CD4-positive, CD25-positive, alpha-beta regulatory T cell (primary cell): ENCODE measurements around the gene ARHGAP22. TPM values are rescaled to one million over a fixed set of nuclear protein-coding genes. Genes with fewer than 3 reads are reported as not detected.

Source experiments
- ATAC-seq, 2 donors: fragments of 150-1000 bp; cut with Tn5 transposase; one replicate each; pipeline ENCODE4 v1.10.0; 2021; ENCODE audit warnings: low read depth in 2 of 2, moderate number of reproducible peaks in 2 of 2, moderate library complexity in 1 of 2
- DNase-seq, 3 donors: peaks; one replicate each; pipeline versions ENCODE4 v3.0.0 to v3.0.0-alpha.2; 2012 to 2022; ENCODE audit warnings: mixed read lengths in 1 of 3
- H3K27ac ChIP-seq: one replicate; pipeline ENCODE4 v1.7.0; 2013; ENCODE audit warnings: mild to moderate bottlenecking, low read length; ENCODE audit not compliant: insufficient read depth, poor library complexity, severe bottlenecking
- H3K27me3 ChIP-seq: one replicate; pipeline ENCODE4 v1.7.0; 2013; ENCODE audit warnings: low read length; ENCODE audit not compliant: control insufficient read depth, insufficient read depth
- H3K36me3 ChIP-seq: one replicate; pipeline ENCODE4 v1.7.0; 2013; ENCODE audit warnings: mild to moderate bottlenecking, low read length, moderate library complexity; ENCODE audit not compliant: control insufficient read depth, insufficient read depth
- H3K4me1 ChIP-seq: 2 replicates; pipeline ENCODE4 v1.7.0; 2013; ENCODE audit warnings: mild to moderate bottlenecking, low read length; ENCODE audit not compliant: insufficient read depth, control insufficient read depth, poor library complexity, severe bottlenecking
- H3K4me3 ChIP-seq: one replicate; pipeline ENCODE4 v1.7.0; 2013; ENCODE audit warnings: low read depth, mild to moderate bottlenecking, low read length, moderate library complexity
- H3K9me3 ChIP-seq, 2 experiments: 1 replicate in 1 of 2; 2 replicates in 1 of 2; pipeline ENCODE4 v1.7.0; 2013; ENCODE audit warnings: low read length in 2 of 2, mild to moderate bottlenecking in 1 of 2, moderate library complexity in 1 of 2; ENCODE audit not compliant: control insufficient read depth in 2 of 2
- H3K27ac Mint-ChIP-seq, 3 donors: one replicate each; pipeline ENCODE4 v1.8.0; 2020 to 2022; ENCODE audit warnings: mild to moderate bottlenecking in 3 of 3, mixed read lengths in 3 of 3, moderate library complexity in 2 of 3
- H3K27me3 Mint-ChIP-seq: one replicate; pipeline ENCODE4 v1.8.0; 2022; ENCODE audit warnings: mild to moderate bottlenecking, mixed read lengths
- H3K36me3 Mint-ChIP-seq: one replicate; pipeline ENCODE4 v1.8.0; 2020; ENCODE audit warnings: mixed read lengths
- H3K4me1 Mint-ChIP-seq, 4 donors: one replicate each; pipeline ENCODE4 v1.8.0; 2020 to 2022; ENCODE audit warnings: mixed read lengths in 4 of 4, mild to moderate bottlenecking in 1 of 4
- H3K4me3 Mint-ChIP-seq, 4 donors: one replicate each; pipeline ENCODE4 v1.8.0; 2020 to 2022; ENCODE audit warnings: mild to moderate bottlenecking in 4 of 4, mixed read lengths in 4 of 4, moderate library complexity in 3 of 4
- H3K9me3 Mint-ChIP-seq, 7 donors: one replicate each; pipeline ENCODE4 v1.8.0; 2020 to 2022; ENCODE audit warnings: mixed read lengths in 7 of 7, mild to moderate bottlenecking in 3 of 7, moderate library complexity in 2 of 7
- polyA plus RNA-seq, 4 donors: library from polyadenylated mRNA; unstranded; fragments of 300-500 nt; fragmentation: Illumina TruSeq; gene quantifications; one replicate each; pipeline ENCODE4 v1.2.3, GENCODE V29; 2021
- total RNA-seq: library from RNA; stranded (reverse); gene quantifications from one replicate; pipeline ENCODE4 v1.2.3, GENCODE V29; 2022

Gene ARHGAP22
- total and polyA plus RNA-seq, 5 donors from 2014 or later, result 0.42 TPM; not detected in 4

DNA sequence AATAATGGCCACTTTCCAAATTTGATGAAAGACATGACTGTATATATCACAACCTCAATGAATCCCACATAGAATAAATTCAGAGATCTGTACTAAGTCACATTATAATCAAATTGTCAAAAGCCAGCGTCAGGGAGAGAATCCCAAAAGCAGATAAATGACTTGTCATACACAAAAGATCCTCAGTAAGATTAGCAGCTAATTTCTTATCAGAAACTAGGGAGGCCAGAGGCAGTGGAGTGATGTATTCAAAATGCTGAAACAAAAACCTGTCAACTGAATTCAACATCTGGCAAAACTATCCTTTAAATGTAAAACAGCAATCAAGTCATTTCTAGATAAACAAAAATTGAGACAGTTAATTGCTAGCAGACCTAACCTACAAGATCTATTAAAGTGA is 11.6 kb upstream of the ARHGAP22 start:
- no peak overlapping the region for H3K4me3 ChIP-seq
- H3K27me3 ChIP-seq, result peaks cover 22% of the 10 kb centered on the region
- Mint-ChIP-seq H3K36me3 (no peaks in the 10 kb centered on the region), H3K9me3 (peaks cover 0 to 9% (median 3%) of the 10 kb centered on the region in 7 donors), H3K4me3 (no peak overlapping the region), H3K4me1 (no peaks in the 10 kb centered on the region), H3K27ac (no peak overlapping the region), H3K27me3 (peaks cover 33% of the 10 kb centered on the region)
- no peaks in the 10 kb centered on the region for H3K4me1 ChIP-seq
- ATAC-seq (no peak), DNase-seq (no peak)
- H3K36me3 ChIP-seq, result no peaks in the 10 kb centered on the region
- H3K9me3 ChIP-seq, result peaks cover 0 to 3% of the 10 kb centered on the region in 2 experiments
- no peak overlapping the region for H3K27ac ChIP-seq

DNA sequence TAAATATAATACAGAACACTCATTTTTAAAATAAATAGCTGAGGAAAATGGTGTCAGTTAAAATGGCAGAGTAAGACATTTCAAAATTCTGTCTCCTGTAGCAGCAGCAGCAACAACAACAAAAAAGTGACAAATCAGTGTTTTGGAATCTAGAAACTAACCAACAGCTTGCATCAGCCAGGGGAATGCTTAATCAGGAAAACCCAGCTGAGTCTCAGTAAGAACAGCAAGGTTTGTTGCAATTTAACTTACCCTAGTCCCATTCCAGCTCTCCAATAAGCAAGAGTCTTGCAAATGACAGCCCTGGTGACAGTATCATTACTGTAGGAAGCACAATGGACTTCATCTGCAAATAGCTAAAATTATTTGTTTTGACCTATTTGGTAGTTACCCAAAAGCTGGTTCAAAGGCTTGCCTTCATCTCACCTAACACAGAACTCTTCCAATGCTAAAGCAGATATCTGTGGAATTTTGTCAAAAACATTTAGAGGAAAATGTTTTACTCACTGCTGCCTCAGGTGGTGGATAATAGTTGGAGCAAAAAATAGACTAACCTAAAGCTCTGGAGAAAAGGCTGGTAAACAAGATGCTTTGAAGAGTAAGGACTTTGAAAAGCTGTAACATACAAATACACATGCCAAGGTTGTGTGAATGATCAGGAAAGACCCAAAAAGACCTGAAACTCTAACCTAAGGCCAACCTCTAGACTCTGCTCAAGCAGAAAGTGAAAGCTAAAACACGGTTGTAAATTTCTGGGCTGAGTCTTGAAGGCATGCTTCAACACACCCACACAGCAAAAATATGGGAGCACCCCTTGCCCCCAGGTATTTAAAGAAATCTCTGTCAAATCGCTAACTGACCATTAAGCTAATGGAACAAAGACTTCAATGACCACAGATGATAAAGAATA is 9.9 kb upstream of the ARHGAP22 start:
- Histone ChIP-seq H3K9me3 (peaks cover 0 to 3% of the 10 kb centered on the region in 2 experiments), H3K4me1 (no peaks in the 10 kb centered on the region), H3K27me3 (peaks cover 20% of the 10 kb centered on the region), H3K27ac (no peak overlapping the region), H3K4me3 (no peak overlapping the region), H3K36me3 (no peaks in the 10 kb centered on the region)
- no peaks in the 10 kb centered on the region for H3K4me1 Mint-ChIP-seq
- no peak overlapping the region for H3K4me3 Mint-ChIP-seq
- no peaks in the 10 kb centered on the region for H3K36me3 Mint-ChIP-seq
- no peak overlapping the region for H3K27ac Mint-ChIP-seq
- ATAC-seq, result no peak
- peaks cover 38% of the 10 kb centered on the region for H3K27me3 Mint-ChIP-seq
- DNase-seq, result no peak
- peaks cover 0 to 9% (median 3%) of the 10 kb centered on the region in 7 donors for H3K9me3 Mint-ChIP-seq

DNA sequence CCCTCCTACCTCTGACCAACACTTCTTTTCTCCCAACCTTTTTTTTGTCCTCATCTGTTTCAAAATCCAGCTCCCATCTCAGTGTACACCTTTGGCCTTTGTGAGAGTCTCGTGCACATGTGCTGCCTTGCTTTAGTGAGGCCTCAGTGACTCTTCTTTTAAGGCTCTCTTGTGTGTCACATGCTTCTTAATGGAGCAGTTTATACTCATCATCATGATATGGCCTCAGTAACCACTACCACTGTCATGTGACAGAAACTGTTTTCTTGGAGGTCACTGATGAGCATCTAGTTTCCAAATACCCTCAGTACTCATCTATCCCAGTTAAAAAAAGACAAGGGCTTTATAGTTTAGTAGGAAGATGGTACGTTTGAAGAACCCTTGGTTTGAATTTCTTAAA is 8.1 kb upstream of the ARHGAP22 start:
- H3K4me3 ChIP-seq, result no peak overlapping the region
- peak overlapping the region in 1 of 4 donors; percentile 11 for H3K4me3 Mint-ChIP-seq
- H3K9me3 ChIP-seq, result peaks cover 0 to 3% of the 10 kb centered on the region in 2 experiments
- H3K27me3 Mint-ChIP-seq, result peaks cover 24% of the 10 kb centered on the region
- no peak overlapping the region for H3K27ac ChIP-seq
- peaks cover 18% of the 10 kb centered on the region for H3K27me3 ChIP-seq
- ATAC-seq, result no peak
- H3K36me3 Mint-ChIP-seq, result no peaks in the 10 kb centered on the region
- no peaks in the 10 kb centered on the region for H3K36me3 ChIP-seq
- no peaks in the 10 kb centered on the region for H3K4me1 ChIP-seq
- H3K9me3 Mint-ChIP-seq, result peaks cover 0 to 9% (median 3%) of the 10 kb centered on the region in 7 donors
- H3K4me1 Mint-ChIP-seq, result no peaks in the 10 kb centered on the region
- H3K27ac Mint-ChIP-seq, result no peak overlapping the region
- no peak for DNase-seq

DNA sequence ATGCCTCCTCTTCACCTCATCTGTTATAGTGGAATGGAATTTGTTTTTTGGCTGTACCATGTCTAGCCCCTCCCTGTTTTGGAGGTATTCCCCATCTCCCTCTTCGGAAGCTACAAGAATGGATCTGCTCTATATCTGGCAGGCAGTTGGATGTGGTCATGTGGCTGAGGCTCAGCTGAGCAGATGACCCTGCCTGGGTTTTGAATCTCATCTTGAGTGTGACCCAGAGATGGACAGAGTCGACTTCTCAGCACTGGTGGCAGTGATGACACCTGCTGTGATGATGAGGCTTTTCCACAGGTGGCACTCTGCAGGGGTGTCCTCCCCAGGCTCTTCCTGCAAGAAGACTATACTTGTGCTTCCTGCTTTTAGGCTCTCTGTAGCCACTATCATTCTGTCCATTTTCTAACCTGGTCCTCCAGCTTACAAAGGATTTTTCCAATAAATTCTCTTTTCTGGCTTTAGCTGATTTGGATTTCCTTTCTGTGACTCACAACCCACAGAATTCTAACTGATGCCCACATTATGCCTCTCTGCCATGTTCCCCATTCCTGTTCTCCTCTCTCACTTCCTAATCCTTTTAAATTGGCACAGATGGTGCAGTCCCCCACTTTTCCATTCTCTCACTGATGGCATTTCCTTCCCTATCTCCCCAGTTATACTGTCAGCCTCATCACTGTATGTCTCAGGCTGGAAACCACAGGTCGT is 7.5 kb upstream of the ARHGAP22 start:
- Mint-ChIP-seq H3K9me3 (peaks cover 0 to 9% (median 3%) of the 10 kb centered on the region in 7 donors), H3K27ac (no peak overlapping the region), H3K4me1 (no peaks in the 10 kb centered on the region), H3K36me3 (no peaks in the 10 kb centered on the region), H3K27me3 (peaks cover 24% of the 10 kb centered on the region), H3K4me3 (peak overlapping the region in 1 of 4 donors; percentile 11)
- no peaks in the 10 kb centered on the region for H3K36me3 ChIP-seq
- peaks cover 0 to 3% of the 10 kb centered on the region in 2 experiments for H3K9me3 ChIP-seq
- DNase-seq (no peak), ATAC-seq (no peak)
- H3K4me1 ChIP-seq, result no peaks in the 10 kb centered on the region
- peaks cover 18% of the 10 kb centered on the region for H3K27me3 ChIP-seq
- no peak overlapping the region for H3K4me3 ChIP-seq
- no peak overlapping the region for H3K27ac ChIP-seq

DNA sequence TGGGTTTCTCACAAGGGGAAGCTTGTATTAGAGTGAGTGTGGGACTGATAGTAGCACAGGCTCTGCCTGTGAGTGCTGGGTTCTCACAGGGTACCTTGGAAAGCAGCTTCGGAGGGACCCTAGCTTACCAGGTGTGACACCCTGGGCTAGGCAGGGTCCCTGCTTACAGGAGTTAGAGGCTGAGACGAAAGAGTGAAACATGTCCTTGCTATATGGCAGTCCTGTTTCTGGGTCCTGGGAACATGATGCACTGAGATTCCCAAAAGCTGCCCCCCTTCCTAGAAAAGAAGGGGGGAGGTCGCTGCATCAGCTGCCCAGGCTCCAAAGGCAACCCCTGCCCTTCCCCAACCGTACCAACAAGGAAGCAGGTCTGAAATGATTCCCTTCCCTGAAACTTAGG is 6.3 kb upstream of the ARHGAP22 start:
- no peak overlapping the region for H3K27ac ChIP-seq
- H3K4me1 ChIP-seq, result no peaks in the 10 kb centered on the region
- ATAC-seq, result no peak

DNA sequence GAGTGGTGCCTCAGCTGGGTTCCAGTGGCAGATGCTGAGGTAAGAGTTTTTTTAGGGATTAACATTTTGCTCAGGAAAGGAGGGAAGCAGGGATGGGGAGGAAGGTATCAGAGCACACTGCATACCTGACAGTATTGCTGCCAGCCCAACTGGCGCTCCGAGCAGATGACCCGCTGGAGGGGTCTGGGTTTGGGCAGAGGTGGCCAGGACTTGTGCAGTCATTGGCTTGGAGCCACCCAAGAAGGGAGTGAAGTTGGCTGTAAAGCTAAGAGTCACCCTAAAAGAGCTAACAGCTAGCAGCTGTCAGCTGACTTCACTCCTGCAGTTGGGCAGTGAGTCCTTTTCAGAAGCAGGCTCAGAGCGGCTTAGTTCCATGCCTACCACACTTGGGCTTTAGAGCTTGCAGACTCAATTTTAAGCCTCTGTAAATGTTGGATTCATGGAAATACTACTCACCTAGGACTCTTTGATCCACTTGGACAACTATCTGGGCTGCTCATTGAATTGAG is 5.8 kb upstream of the ARHGAP22 start:
- Histone ChIP-seq H3K4me3 (no peak overlapping the region), H3K27ac (no peak overlapping the region), H3K4me1 (no peaks in the 10 kb centered on the region), H3K9me3 (peaks cover 0 to 1% of the 10 kb centered on the region in 2 experiments), H3K27me3 (peaks cover 14% of the 10 kb centered on the region), H3K36me3 (no peaks in the 10 kb centered on the region)
- ATAC-seq (no peak), DNase-seq (no peak)
- Mint-ChIP-seq H3K36me3 (no peaks in the 10 kb centered on the region), H3K4me1 (peaks cover 0 to 4% (median 0%) of the 10 kb centered on the region in 4 donors), H3K27me3 (peaks cover 33% of the 10 kb centered on the region), H3K27ac (peak overlapping the region in 1 of 3 donors; percentile 40), H3K9me3 (peaks cover 0 to 5% (median 0%) of the 10 kb centered on the region in 7 donors), H3K4me3 (no peak overlapping the region)

More for the DNA sequence above, 6.3 kb upstream of the ARHGAP22 start:
- Histone ChIP-seq H3K9me3 (peaks cover 0 to 3% of the 10 kb centered on the region in 2 experiments), H3K27me3 (peaks cover 19% of the 10 kb centered on the region), H3K36me3 (no peaks in the 10 kb centered on the region), H3K4me3 (no peak overlapping the region)
- H3K36me3 Mint-ChIP-seq, result no peaks in the 10 kb centered on the region
- no peak for DNase-seq
- no peaks in the 10 kb centered on the region for H3K4me1 Mint-ChIP-seq
- peaks cover 0 to 6% (median 1%) of the 10 kb centered on the region in 7 donors for H3K9me3 Mint-ChIP-seq
- H3K27ac Mint-ChIP-seq, result no peak overlapping the region
- H3K27me3 Mint-ChIP-seq, result peaks cover 29% of the 10 kb centered on the region
- no peak overlapping the region for H3K4me3 Mint-ChIP-seq

DNA sequence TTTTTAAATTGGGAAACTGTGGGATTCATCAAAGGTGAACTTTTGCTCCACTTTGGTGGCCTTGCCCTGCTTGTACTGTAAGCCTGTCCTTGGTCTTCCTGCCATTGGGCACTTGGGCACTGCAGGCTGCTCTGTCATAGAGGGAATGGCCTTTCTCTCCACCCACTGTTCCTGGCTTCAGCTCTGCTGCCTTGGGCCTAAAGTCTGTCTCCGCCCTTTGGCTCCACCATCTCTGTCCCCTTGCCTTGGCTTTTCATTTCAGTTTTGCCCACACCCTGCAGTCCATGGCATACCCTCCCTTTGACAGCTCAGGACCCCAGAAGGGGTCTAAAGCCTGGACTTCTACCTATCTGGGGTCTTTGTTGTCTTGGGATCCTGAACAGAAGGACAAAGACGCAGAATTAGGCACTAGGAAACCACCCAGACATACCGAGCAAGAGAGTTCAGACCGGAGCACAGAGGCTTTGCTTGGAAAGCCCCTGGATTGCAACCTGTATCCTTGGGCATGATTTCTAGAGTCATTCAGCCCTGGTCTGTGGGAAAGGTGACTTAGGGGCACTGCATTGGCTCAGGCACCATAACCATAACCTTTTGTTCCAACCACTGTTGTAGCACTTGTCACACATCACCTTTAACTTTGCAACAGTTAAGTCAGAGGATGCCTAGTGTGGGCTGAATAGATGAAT is 5.2 kb upstream of the ARHGAP22 start:
- Mint-ChIP-seq H3K9me3 (peaks cover 0 to 4% (median 0%) of the 10 kb centered on the region in 7 donors), H3K4me1 (peaks cover 0 to 9% (median 1%) of the 10 kb centered on the region in 4 donors), H3K36me3 (no peaks in the 10 kb centered on the region), H3K27me3 (peaks cover 38% of the 10 kb centered on the region), H3K27ac (peak overlapping the region in 1 of 3 donors; percentile 40), H3K4me3 (no peak overlapping the region)
- Histone ChIP-seq H3K4me1 (no peaks in the 10 kb centered on the region), H3K27ac (no peak overlapping the region), H3K9me3 (no peaks in the 10 kb centered on the region), H3K36me3 (no peaks in the 10 kb centered on the region), H3K27me3 (peaks cover 12% of the 10 kb centered on the region), H3K4me3 (no peak overlapping the region)
- DNase-seq, result no peak
- ATAC-seq, result no peak
